Measurements from ENCODE around the gene TPK1. TPM values are rescaled to one million over a fixed set of nuclear protein-coding genes. Genes with fewer than 3 reads are reported as not detected.

TPK1 gene
- total RNA-seq, 1 donor from 2014 or later, result 20.0 TPM

GRCh38 chr7:144835155-144835611, 670 bp downstream of the TPK1 start:
- CTCF ChIA-PET, result interaction anchor here (1.0 to 2.5 kb wide), 6 partner anchors 9 to 99 kb away, joined by 3 to 18 read pairs (median 6); no protein-coding TSS in a partner anchor
- H3K4me3 Mint-ChIP-seq, result peak overlapping the region; percentile 98
- intact Hi-C loops (cut with micrococcal nuclease), result loop anchor here (1.0 to 10.0 kb wide), 9 partner anchors 10 to 1550 kb away; partner anchors contain the start of genes CASP2, TCAF1, TMEM139 and ZYX
- H3K9me3 Mint-ChIP-seq, result peaks cover 15% of the 10 kb centered on the region
- no peak for DNase-seq
- H3K36me3 Mint-ChIP-seq (ENCODE audit: low read depth), result peaks cover 6% of the 10 kb centered on the region
- H3K27ac Mint-ChIP-seq, result peak overlapping the region; percentile 99
- H3K27me3 Mint-ChIP-seq, result no peaks in the 10 kb centered on the region
- ATAC-seq (ENCODE audit: low read depth), result peak; percentile 30
- peaks cover 31% of the 10 kb centered on the region for H3K4me1 Mint-ChIP-seq
- POLR2A ChIA-PET, result interaction anchor here (1.0 to 3.5 kb wide), 13 partner anchors 8 to 1547 kb away, joined by 3 to 117 read pairs (median 7); partner anchors contain the start of gene CASP2
- TF ChIP-seq, protein P1, sequence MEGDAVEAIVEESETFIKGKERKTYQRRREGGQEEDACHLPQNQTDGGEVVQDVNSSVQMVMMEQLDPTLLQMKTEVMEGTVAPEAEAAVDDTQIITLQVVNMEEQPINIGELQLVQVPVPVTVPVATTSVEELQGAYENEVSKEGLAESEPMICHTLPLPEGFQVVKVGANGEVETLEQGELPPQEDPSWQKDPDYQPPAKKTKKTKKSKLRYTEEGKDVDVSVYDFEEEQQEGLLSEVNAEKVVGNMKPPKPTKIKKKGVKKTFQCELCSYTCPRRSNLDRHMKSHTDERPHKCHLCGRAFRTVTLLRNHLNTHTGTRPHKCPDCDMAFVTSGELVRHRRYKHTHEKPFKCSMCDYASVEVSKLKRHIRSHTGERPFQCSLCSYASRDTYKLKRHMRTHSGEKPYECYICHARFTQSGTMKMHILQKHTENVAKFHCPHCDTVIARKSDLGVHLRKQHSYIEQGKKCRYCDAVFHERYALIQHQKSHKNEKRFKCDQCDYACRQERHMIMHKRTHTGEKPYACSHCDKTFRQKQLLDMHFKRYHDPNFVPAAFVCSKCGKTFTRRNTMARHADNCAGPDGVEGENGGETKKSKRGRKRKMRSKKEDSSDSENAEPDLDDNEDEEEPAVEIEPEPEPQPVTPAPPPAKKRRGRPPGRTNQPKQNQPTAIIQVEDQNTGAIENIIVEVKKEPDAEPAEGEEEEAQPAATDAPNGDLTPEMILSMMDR (IDR thresholded peaks at IDR 0.05), result no peak

- Mint-ChIP-seq H3K27ac (peak overlapping the region; percentile 99), H3K9me3 (peaks cover 15% of the 10 kb centered on the region), H3K27me3 (no peaks in the 10 kb centered on the region), H3K4me3 (peak overlapping the region; percentile 98), H3K36me3 (ENCODE audit: low read depth) (peaks cover 6% of the 10 kb centered on the region), H3K4me1 (peaks cover 35% of the 10 kb centered on the region)
- intact Hi-C loops (cut with micrococcal nuclease), result loop anchor here (1.0 to 10.0 kb wide), 9 partner anchors 9 to 1550 kb away; partner anchors contain the start of genes CASP2, TCAF1, TMEM139 and ZYX
- ATAC-seq (ENCODE audit: low read depth) (peak; percentile 19), DNase-seq (no peak)
- ChIA-PET CTCF (interaction anchor here (1.0 to 2.5 kb wide), 5 partner anchors 9 to 98 kb away, joined by 3 to 7 read pairs (median 5); no protein-coding TSS in a partner anchor), POLR2A (interaction anchor here (1.0 to 3.5 kb wide), 10 partner anchors 7 to 95 kb away, joined by 3 to 117 read pairs (median 24); no protein-coding TSS in a partner anchor)
- TF ChIP-seq, protein P1 (IDR thresholded peaks at IDR 0.05), result no peak
Measured at GRCh38 chr7:144834641-144835144, 1.2 kb downstream of the TPK1 start.

GRCh38 chr7:144830811-144831210, 5.0 kb downstream of the TPK1 start:
- TF ChIP-seq, protein P1 (IDR thresholded peaks at IDR 0.05), result no peak
- CTCF ChIA-PET, result no interaction called here
- Mint-ChIP-seq H3K4me3 (no peak overlapping the region), H3K27ac (no peak overlapping the region), H3K9me3 (no peaks in the 10 kb centered on the region), H3K36me3 (ENCODE audit: low read depth) (peaks cover 6% of the 10 kb centered on the region), H3K4me1 (peaks cover 34% of the 10 kb centered on the region), H3K27me3 (no peaks in the 10 kb centered on the region)
- POLR2A ChIA-PET, result interaction anchor here (1.2 kb wide), 1 partner anchor 12 kb away, joined by 3 read pairs; no protein-coding TSS in a partner anchor
- ATAC-seq (ENCODE audit: low read depth) (no peak), DNase-seq (no peak)
- intact Hi-C loops (cut with micrococcal nuclease), result loop anchor here (10.0 kb wide), 2 partner anchors 1446 to 1546 kb away; partner anchors contain the start of genes CASP2, TMEM139 and ZYX

DNA sequence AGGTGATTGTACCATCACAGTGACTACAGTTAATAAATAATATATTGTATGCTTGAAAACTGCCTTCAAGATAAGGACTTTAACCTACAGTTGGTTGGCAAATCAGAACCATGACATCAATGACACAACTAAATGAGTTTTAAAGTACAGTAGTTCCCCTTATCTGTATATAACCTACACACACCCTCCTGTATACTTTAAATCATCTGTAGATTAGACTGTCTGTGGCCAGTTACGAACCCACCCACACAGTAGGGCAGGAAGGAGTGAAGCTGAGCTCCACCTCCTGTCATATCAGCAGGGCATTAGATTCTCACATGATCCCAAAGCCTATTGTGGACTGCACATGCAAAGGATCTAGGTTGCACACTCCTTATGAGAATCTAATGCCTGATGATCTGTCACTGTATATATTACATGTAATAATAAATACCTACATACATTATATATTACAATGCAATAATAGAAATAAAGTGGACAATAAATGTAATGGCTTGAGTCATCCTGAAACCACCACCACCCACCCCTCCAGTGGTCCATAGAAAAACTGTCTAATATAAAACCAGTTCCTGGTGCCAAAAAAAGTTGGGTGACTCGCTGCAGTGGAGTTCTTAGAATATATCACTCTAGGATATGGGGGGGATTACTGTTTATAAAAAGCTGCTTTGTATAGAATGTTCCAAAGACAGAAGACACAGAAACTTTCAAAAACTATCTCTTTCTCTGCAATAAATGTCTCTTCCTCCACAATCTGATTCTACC, 5.6 kb downstream of the TPK1 start:
- ATAC-seq (ENCODE audit: low read depth) (no peak), DNase-seq (no peak)
- ChIA-PET CTCF (no interaction called here), POLR2A (interaction anchor here (1.2 kb wide), 1 partner anchor 12 kb away, joined by 3 read pairs; no protein-coding TSS in a partner anchor)
- no peak overlapping the region for H3K4me3 Mint-ChIP-seq
- no peak overlapping the region for H3K27ac Mint-ChIP-seq
- peaks cover 3% of the 10 kb centered on the region for H3K36me3 Mint-ChIP-seq (ENCODE audit: low read depth)
- H3K27me3 Mint-ChIP-seq, result no peaks in the 10 kb centered on the region
- peaks cover 40% of the 10 kb centered on the region for H3K4me1 Mint-ChIP-seq
- TF ChIP-seq, protein P1 (IDR thresholded peaks at IDR 0.05), result no peak
- intact Hi-C loops (cut with micrococcal nuclease), result loop anchor here (10.0 kb wide), 2 partner anchors 1445 to 1545 kb away; partner anchors contain the start of genes CASP2, TMEM139 and ZYX
- H3K9me3 Mint-ChIP-seq, result no peaks in the 10 kb centered on the region
